PC-3 (cell line): ENCODE results near the gene NOS1. TPM values are rescaled to one million over a fixed set of nuclear protein-coding genes. Genes with fewer than 3 reads are reported as not detected.
A peak's percentile ranks its signal among the peaks of the same experiment; 100 is the strongest.

Experiments used
- ATAC-seq: fragments of 200-7000 bp; cut with Tn5 transposase; 2 replicates; pipeline ENCODE4 v1.9.1; 2020; ENCODE audit warnings: mild to moderate bottlenecking, moderate library complexity
- BruUV-seq: library from RNA; stranded (reverse); fragments of 400-500 nt; replicated peaks from 2 replicates; lab custom pipeline; 2021; lab: Mats Ljungman, UMichigan
- CTCF ChIA-PET: fragments of 300-600 bp; sonication (Branson Sonifier 250); formaldehyde crosslinking; loops from one replicate; lab custom pipeline; 2022; ENCODE audit warnings: antibody characterized with exemption; lab: Charles Lee
- POLR2A ChIA-PET: fragments of 300-600 bp; sonication (Branson Sonifier 250); formaldehyde crosslinking; loops from one replicate; lab custom pipeline; 2022; ENCODE audit warnings: antibody characterized with exemption; ENCODE audit not compliant: unreplicated experiment; lab: Charles Lee
- DNase-seq: peaks from one replicate; pipeline ENCODE4 v3.0.0-alpha.2; 2015
- H2AFZ ChIP-seq: fragments of 300-600 bp; sonication (generic); 2 replicates; pipeline ENCODE4 v1.6.0; 2016; ENCODE audit warnings: antibody characterized with exemption, low read length
- H3F3A ChIP-seq: fragments of 300-600 bp; sonication (generic); one replicate; pipeline ENCODE4 v1.6.0; 2017; ENCODE audit warnings: antibody characterized with exemption, low read length, control low read depth, mild to moderate bottlenecking; ENCODE audit not compliant: unreplicated experiment
- H3K27ac ChIP-seq: fragments of 300-600 bp; sonication (generic); 2 replicates; pipeline ENCODE4 v1.5.1; 2016; ENCODE audit warnings: mild to moderate bottlenecking, low read length
- H3K27me3 ChIP-seq: fragments of 300-600 bp; sonication (generic); 2 replicates; pipeline ENCODE4 v1.6.1; 2016; ENCODE audit warnings: low read length, mixed read lengths
- H3K36me3 ChIP-seq: fragments of 300-600 bp; sonication (generic); 2 replicates; pipeline ENCODE4 v1.6.1; 2016; ENCODE audit warnings: low read depth, mixed run types, low read length, mixed read lengths
- H3K4me1 ChIP-seq: fragments of 300-600 bp; sonication (generic); 2 replicates; pipeline ENCODE4 v1.5.1; 2016; ENCODE audit warnings: low read length; ENCODE audit not compliant: insufficient read depth
- H3K4me2 ChIP-seq: fragments of 300-600 bp; sonication (generic); 2 replicates; pipeline ENCODE4 v1.6.0; 2016; ENCODE audit warnings: low read length
- H3K4me3 ChIP-seq: fragments of 300-600 bp; sonication (generic); 2 replicates; pipeline ENCODE4 v1.5.1; 2016; ENCODE audit warnings: mild to moderate bottlenecking, low read length, mixed read lengths
- H3K79me2 ChIP-seq: fragments of 300-600 bp; sonication (generic); 2 replicates; pipeline ENCODE4 v1.6.1; 2017; ENCODE audit warnings: low read length, mixed read lengths
- H3K9ac ChIP-seq: fragments of 300-600 bp; sonication (generic); 2 replicates; pipeline ENCODE4 v1.6.0; 2016; ENCODE audit warnings: mild to moderate bottlenecking, low read length
- H3K9me2 ChIP-seq: fragments of 300-600 bp; sonication (generic); replicated peaks from 2 replicates; pipeline ENCODE4 v1.6.1; 2016; ENCODE audit warnings: mixed run types, low read length, mixed read lengths
- H3K9me3 ChIP-seq: fragments of 300-600 bp; sonication (generic); 2 replicates; pipeline ENCODE4 v1.6.1; 2016; ENCODE audit warnings: low read length, mixed read lengths
- H4K20me1 ChIP-seq: fragments of 300-600 bp; sonication (generic); 2 replicates; pipeline ENCODE4 v1.6.1; 2016; ENCODE audit warnings: low read length, mixed read lengths
- EZH2 ChIP-seq: fragments of 300-600 bp; sonication (generic); IDR thresholded peaks from one replicate; pipeline ENCODE4 v1.6.1; 2017; ENCODE audit warnings: antibody characterized with exemption, mild to moderate bottlenecking, low read length; ENCODE audit not compliant: unreplicated experiment
- EZH2phosphoT487 ChIP-seq: fragments of 300-600 bp; sonication (generic); IDR thresholded peaks from 2 replicates; pipeline ENCODE4 v1.6.1; 2018; ENCODE audit warnings: mild to moderate bottlenecking, antibody characterized with exemption, low read length, borderline replicate concordance
- intact Hi-C: fragments of 100-400 bp; cut with micrococcal nuclease; formaldehyde crosslinking; loops from 2 replicates; pipeline ENCODE4 v1.9.0; 2023
- total RNA-seq: library from RNA; depleted of rRNA; stranded (reverse); fragments of >200 nt; gene quantifications from 2 replicates; pipeline ENCODE4 v1.2.3, GENCODE V29; 2014
- TF ChIP-seq, protein P1 (sequence below): fragments of 300-600 bp; sonication (generic); conservative IDR thresholded peaks from 2 replicates; pipeline ENCODE4 v1.5.1; 2017; ENCODE audit warnings: antibody characterized with exemption, low read depth, mild to moderate bottlenecking, low read length

Gene NOS1
- total RNA-seq, 1 experiment from 2014 or later: 0.11 TPM

DNA sequence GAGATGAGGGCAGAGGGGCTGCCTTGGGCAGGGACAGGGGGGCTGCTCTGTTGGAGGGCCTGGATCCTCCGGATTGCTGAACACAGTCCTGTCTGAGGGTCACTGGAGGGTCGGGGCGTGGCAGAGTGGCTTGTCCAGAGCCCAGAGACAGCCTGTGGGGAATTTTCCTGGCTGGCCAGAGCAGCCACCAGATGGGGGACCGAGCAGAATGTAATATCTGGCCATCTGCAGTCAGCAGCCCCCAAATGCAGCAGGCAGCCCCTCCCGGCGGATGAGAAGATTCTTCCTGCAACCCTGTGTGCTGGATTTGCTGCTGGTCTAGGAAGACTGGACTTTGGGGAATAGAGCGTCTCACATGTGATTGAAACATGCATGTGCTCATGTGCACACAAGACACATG, 23.3 kb upstream of the NOS1 start:
- H3K27me3 ChIP-seq: no peaks in the 10 kb centered on the region
- no peak overlapping the region for H3K9ac ChIP-seq
- no peak overlapping the region for H3K4me2 ChIP-seq
- POLR2A ChIA-PET: no interaction called here
- H3K27ac ChIP-seq: no peak overlapping the region
- BruUV-seq: no TSS peak
- H3K4me3 ChIP-seq: no peak overlapping the region
- no peaks in the 10 kb centered on the region for H3K9me3 ChIP-seq
- H3K9me2 ChIP-seq: no peaks in the 10 kb centered on the region
- no peaks in the 10 kb centered on the region for H4K20me1 ChIP-seq
- CTCF ChIA-PET: interaction anchor here (0.6 kb wide), 1 partner anchor 121 kb away, joined by 3 read pairs; no protein-coding TSS in a partner anchor
- H3K36me3 ChIP-seq: no peaks in the 10 kb centered on the region
- H2AFZ ChIP-seq: no peak overlapping the region
- no peaks in the 10 kb centered on the region for H3K4me1 ChIP-seq
- H3F3A ChIP-seq: no peaks in the 10 kb centered on the region
- no peaks in the 10 kb centered on the region for H3K79me2 ChIP-seq
- DNase-seq (no peak), ATAC-seq (no peak)
- intact Hi-C loops: no loop called here
- no peak for TF ChIP-seq EZH2
- TF ChIP-seq EZH2phosphoT487: no peak
- TF ChIP-seq, protein P1, sequence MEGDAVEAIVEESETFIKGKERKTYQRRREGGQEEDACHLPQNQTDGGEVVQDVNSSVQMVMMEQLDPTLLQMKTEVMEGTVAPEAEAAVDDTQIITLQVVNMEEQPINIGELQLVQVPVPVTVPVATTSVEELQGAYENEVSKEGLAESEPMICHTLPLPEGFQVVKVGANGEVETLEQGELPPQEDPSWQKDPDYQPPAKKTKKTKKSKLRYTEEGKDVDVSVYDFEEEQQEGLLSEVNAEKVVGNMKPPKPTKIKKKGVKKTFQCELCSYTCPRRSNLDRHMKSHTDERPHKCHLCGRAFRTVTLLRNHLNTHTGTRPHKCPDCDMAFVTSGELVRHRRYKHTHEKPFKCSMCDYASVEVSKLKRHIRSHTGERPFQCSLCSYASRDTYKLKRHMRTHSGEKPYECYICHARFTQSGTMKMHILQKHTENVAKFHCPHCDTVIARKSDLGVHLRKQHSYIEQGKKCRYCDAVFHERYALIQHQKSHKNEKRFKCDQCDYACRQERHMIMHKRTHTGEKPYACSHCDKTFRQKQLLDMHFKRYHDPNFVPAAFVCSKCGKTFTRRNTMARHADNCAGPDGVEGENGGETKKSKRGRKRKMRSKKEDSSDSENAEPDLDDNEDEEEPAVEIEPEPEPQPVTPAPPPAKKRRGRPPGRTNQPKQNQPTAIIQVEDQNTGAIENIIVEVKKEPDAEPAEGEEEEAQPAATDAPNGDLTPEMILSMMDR: no peak

DNA sequence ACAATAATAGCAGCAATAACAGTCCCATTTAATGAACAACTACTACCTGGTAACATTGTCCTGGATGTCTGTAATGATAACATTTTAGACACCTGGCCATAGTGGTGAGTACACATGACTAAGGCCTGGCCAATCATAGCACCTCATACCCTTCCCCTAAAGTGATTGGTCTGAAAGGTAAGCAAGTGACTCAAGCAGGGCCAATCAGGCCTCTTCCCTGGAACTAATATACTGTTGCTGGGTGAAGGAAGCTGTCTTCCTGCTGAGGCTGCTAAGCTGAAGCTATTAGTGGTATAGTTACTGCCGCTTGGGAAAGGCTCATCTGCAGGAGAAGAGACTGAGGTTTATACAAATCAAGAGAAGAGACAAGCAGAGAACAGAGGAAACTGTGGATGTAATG, 18.7 kb upstream of the NOS1 start:
- no peak overlapping the region for H3K4me2 ChIP-seq
- H3K79me2 ChIP-seq: no peaks in the 10 kb centered on the region
- ATAC-seq (peak; percentile 27; the same call in 1 of the 2 replicates), DNase-seq (peak; percentile 10)
- no peaks in the 10 kb centered on the region for H3K36me3 ChIP-seq
- H3K4me3 ChIP-seq: no peak overlapping the region
- no peak overlapping the region for H2AFZ ChIP-seq
- no peaks in the 10 kb centered on the region for H3F3A ChIP-seq
- no peaks in the 10 kb centered on the region for H3K27me3 ChIP-seq
- BruUV-seq: no TSS peak
- no peak overlapping the region for H3K27ac ChIP-seq
- no peak overlapping the region for H3K9ac ChIP-seq
- intact Hi-C loops: no loop called here
- ChIA-PET CTCF (no interaction called here), POLR2A (no interaction called here)
- no peaks in the 10 kb centered on the region for H3K9me2 ChIP-seq
- no peaks in the 10 kb centered on the region for H3K4me1 ChIP-seq
- TF ChIP-seq EZH2phosphoT487 (no peak), EZH2 (no peak)
- TF ChIP-seq, protein P1: no peak
- H4K20me1 ChIP-seq: no peaks in the 10 kb centered on the region
- no peaks in the 10 kb centered on the region for H3K9me3 ChIP-seq

DNA sequence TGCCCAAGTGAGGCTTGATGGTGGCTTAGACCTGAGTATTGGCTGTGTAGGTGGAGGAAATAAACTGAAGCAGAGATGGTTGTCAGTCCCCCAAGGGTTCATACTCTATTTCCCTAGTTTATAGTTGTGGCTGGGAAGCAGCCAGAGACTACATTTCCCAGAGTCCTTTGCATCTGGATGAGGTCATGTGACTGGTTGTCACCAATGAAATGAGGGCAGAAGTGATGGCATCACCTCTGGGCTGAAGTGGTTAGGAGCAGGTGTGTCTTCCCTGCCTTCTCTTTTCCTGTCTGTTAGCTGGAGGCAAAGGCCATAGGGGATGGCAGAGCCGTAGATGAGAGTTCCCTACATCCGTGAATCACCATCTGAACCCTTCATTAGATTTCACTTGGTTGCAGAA, 16.3 kb upstream of the NOS1 start:
- Histone ChIP-seq H3K27me3 (no peaks in the 10 kb centered on the region), H3K9ac (no peak overlapping the region), H3K4me2 (no peak overlapping the region), H3K4me1 (no peaks in the 10 kb centered on the region), H3F3A (no peaks in the 10 kb centered on the region), H3K79me2 (no peaks in the 10 kb centered on the region), H3K9me2 (no peaks in the 10 kb centered on the region), H3K4me3 (no peak overlapping the region), H3K9me3 (no peaks in the 10 kb centered on the region), H3K27ac (no peak overlapping the region), H2AFZ (no peak overlapping the region), H4K20me1 (no peaks in the 10 kb centered on the region), H3K36me3 (no peaks in the 10 kb centered on the region)
- BruUV-seq: no TSS peak
- ChIA-PET CTCF (no interaction called here), POLR2A (no interaction called here)
- ATAC-seq: no peak
- intact Hi-C loops: no loop called here
- DNase-seq: peak; percentile 21
- TF ChIP-seq EZH2phosphoT487: no peak
- TF ChIP-seq, protein P1: no peak
- no peak for TF ChIP-seq EZH2
